HG02852 (cell line): ENCODE results near the gene DLK1.

Experiments
- ATAC-seq: cut with Tn5 transposase; IDR thresholded peaks from one replicate; pipeline ENCODE4 v1.9.1; 2021; ENCODE audit warnings: mild to moderate bottlenecking, moderate library complexity; ENCODE audit not compliant: unreplicated experiment

Gene DLK1

GRCh38 chr14:100787659-100788058 is 61.0 kb downstream of the DLK1 start:
- ATAC-seq: no peak
